ENCODE data around the gene ATRAID. TPM values are rescaled to one million over a fixed set of nuclear protein-coding genes. Genes with fewer than 3 reads are reported as not detected.

ATRAID gene
- total RNA-seq, 4 donors from 2014 or later = 107 to 210 (median 124) TPM

DNA sequence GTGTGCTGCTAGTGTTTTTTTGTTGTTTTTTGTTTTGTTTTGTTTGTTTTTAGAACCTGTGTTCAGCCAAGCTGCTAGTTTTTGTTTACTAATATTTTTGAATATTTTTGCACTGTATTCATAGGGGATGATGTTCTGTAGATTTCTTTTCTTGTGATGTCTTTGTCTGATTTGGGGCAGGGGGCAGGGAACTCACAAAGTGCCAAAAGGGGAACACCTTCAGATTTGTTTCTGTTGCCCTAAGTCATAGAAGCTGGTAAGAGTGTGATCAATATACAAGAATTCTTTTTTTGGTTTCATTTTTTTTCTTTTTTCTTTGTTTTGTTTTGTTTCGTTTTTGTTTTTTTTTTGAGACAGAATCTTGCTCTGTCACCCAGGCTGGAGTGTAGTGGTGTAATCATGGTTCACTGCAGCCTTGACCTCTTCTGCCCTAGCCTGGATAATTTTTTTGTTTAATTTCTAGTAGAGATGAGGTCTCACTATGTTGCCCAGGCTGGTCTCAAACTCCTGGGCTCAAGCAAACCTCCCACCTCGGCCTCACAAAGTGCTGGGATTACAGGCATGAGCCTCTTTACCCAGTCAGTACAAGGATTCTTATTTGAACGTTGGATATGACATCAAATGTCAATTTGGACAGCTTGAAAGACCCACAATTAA lies 32.4 kb upstream of the ATRAID start:
- H3K27ac ChIP-seq = peak overlapping the region in 1 of 4 donors; percentile 22
- 54 to 55% methylated on average over 3 of the region's 3 CpGs for WGBS, 2 donors
- H3K36me3 ChIP-seq = no peaks in the 10 kb centered on the region
- TF ChIP-seq EP300 (IDR thresholded peaks at IDR 0.05) (no peak), POLR2A (IDR thresholded peaks at IDR 0.05) (no peak)
- TF ChIP-seq, protein P1, sequence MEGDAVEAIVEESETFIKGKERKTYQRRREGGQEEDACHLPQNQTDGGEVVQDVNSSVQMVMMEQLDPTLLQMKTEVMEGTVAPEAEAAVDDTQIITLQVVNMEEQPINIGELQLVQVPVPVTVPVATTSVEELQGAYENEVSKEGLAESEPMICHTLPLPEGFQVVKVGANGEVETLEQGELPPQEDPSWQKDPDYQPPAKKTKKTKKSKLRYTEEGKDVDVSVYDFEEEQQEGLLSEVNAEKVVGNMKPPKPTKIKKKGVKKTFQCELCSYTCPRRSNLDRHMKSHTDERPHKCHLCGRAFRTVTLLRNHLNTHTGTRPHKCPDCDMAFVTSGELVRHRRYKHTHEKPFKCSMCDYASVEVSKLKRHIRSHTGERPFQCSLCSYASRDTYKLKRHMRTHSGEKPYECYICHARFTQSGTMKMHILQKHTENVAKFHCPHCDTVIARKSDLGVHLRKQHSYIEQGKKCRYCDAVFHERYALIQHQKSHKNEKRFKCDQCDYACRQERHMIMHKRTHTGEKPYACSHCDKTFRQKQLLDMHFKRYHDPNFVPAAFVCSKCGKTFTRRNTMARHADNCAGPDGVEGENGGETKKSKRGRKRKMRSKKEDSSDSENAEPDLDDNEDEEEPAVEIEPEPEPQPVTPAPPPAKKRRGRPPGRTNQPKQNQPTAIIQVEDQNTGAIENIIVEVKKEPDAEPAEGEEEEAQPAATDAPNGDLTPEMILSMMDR (IDR thresholded peaks at IDR 0.05) = no peak
- H3K4me1 ChIP-seq = peaks cover 0 to 8% (median 0%) of the 10 kb centered on the region in 4 donors
- no peak overlapping the region for H3K4me3 ChIP-seq
- DNase-seq (ENCODE audit: low spot score in 2 of 2) = no peak
- H3K27me3 ChIP-seq = no peaks in the 10 kb centered on the region
- H3K9me3 ChIP-seq = no peaks in the 10 kb centered on the region

DNA sequence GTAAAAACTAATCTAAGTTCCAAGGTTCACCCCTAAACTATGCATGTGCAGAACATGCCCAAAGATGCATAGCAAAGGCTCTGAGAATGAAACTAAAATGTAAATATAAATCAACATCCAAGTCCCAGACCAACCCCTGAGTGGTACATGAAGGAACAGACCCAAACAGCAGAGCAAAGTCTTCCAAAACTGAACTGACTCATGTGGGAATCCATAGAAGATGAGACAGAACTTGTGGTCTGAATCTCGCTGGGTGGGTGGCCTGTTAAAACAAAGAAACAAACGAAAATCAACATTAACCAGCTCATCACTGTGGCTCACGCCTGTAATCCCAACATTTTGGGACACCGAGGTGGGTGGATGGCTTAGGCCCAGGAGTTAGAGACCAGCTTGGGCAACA lies 29.5 kb upstream of the ATRAID start:
- no peak for DNase-seq (ENCODE audit: low spot score in 2 of 2)
- Histone ChIP-seq H3K9me3 (no peaks in the 10 kb centered on the region), H3K4me3 (no peak overlapping the region), H3K27ac (no peak overlapping the region), H3K4me1 (peaks cover 0 to 19% (median 4%) of the 10 kb centered on the region in 4 donors), H3K36me3 (no peaks in the 10 kb centered on the region), H3K27me3 (no peaks in the 10 kb centered on the region)
- whole genome bisulfite sequencing, 2 donors = 52 to 64% methylated on average over 4 of the region's 4 CpGs
- TF ChIP-seq EP300 (IDR thresholded peaks at IDR 0.05) (no peak), POLR2A (IDR thresholded peaks at IDR 0.05) (no peak)
- TF ChIP-seq, protein P1 (IDR thresholded peaks at IDR 0.05) = no peak

DNA sequence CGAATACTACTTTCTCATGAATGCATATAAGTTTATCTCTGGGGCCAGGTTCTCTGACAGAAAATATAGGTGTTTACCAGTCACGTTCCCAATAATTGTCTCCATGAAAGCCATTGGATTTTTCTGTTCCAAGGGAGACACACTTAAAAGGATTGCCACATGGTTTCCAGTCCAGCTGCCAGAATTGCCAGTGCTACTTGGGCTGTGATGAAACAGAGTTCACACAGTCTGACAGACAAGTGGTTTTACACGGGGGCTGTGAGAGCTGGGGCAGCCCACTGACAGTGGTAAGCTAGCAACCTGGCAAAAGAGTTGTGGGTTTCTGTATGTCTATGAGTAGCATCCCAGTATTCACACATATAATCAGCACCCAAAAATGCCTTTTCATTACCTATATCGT lies 27.7 kb upstream of the ATRAID start:
- no peak overlapping the region for H3K4me3 ChIP-seq
- TF ChIP-seq, protein P1 (IDR thresholded peaks at IDR 0.05) = no peak
- TF ChIP-seq EP300 (IDR thresholded peaks at IDR 0.05) = peak in 1 of 2 donors; percentile 61
- no peaks in the 10 kb centered on the region for H3K27me3 ChIP-seq
- peak; percentile 26 to 60 for DNase-seq (ENCODE audit: low spot score in 2 of 2)
- H3K36me3 ChIP-seq = no peaks in the 10 kb centered on the region
- H3K27ac ChIP-seq = peak overlapping the region in 2 of 4 donors; percentile 81 to 86
- 76 to 80% methylated on average over 4 of the region's 4 CpGs for WGBS, 2 donors
- no peaks in the 10 kb centered on the region for H3K9me3 ChIP-seq
- peaks cover 0 to 19% (median 4%) of the 10 kb centered on the region in 4 donors for H3K4me1 ChIP-seq

DNA sequence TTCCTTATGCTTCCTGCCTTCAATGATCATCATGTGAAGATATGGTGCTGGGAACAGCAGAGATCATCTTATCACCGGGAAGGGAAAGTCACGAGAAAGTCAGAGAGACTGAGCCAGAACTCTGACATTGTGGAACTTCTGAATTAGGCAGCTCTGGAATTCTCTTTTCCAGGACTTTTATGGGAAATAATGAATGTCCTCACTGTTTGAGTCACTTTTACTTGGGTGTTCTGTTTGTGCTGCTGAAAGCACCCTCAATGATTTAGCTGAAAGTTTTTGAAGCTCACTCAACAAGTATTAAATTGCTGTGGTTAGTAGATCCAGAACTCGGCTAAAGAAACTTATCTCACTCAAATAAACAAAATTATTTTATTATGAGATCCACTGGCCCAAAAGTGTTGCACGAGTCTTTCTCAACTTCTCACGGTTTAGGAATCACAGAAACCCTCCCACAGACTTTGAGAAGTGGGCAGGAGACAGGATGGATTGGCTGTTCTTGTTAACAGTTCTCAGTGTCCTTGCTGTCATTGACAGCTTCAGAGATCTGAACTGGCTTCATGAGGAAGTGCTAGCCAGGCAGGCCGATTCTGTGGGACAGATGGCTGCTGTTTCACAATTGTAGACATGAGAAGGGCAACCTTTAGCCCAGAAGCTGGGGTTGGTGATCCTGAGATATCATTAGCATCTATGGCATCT lies 26.4 kb upstream of the ATRAID start:
- Histone ChIP-seq H3K27ac (peak overlapping the region; percentile 19 to 86 (median 59)), H3K4me1 (peaks cover 0 to 19% (median 4%) of the 10 kb centered on the region in 4 donors), H3K9me3 (no peaks in the 10 kb centered on the region), H3K4me3 (no peak overlapping the region), H3K36me3 (no peaks in the 10 kb centered on the region), H3K27me3 (no peaks in the 10 kb centered on the region)
- WGBS, 2 donors = 13 to 24% methylated on average over 6 of the region's 6 CpGs
- DNase-seq (ENCODE audit: low spot score in 2 of 2) = peak in 1 of 2 donors; percentile 41
- TF ChIP-seq EP300 (IDR thresholded peaks at IDR 0.05) = peak in 1 of 2 donors; percentile 76
- TF ChIP-seq POLR2A (IDR thresholded peaks at IDR 0.05) = no peak

DNA sequence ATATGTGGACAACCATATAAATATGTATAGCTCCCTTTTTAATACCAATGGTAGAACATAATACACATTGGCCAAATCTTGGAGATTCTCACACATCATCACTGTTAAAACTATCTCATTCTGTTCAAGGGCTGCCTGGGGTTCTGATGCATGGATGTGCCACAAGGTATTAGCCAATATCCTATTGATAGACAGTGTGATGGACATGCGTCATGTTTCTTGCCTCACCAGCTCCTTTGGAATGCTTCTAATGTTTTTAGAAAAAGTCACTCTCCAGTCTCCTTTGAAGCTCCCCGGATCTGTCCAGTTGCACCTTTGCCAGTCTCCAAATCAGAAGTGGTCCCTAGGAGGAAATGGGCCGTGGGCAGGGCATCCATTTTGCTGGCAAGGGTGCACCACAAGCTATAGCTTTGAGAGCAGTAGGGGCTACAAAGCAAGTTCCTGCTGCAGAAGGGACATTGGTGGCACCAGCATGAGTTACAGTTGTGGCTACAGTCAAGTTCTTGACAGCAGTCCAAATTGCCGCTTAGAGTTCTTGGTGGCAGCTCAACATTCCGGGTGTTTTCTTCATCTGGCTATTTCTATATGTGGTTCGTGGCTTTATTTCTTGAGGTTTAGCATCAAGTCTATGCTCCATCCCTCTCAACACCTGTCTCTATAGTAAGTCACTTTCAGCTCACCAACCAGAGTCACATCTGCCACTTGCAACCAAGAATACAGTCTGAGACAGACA lies 25.1 kb upstream of the ATRAID start:
- no peak for TF ChIP-seq EP300 (IDR thresholded peaks at IDR 0.05)
- TF ChIP-seq, protein P1 (IDR thresholded peaks at IDR 0.05) = no peak
- TF ChIP-seq POLR2A (IDR thresholded peaks at IDR 0.05) = no peak
- DNase-seq (ENCODE audit: low spot score in 2 of 2) = no peak
- Histone ChIP-seq H3K27ac (peak overlapping the region in 2 of 4 donors; percentile 81 to 86), H3K4me1 (peaks cover 0 to 19% (median 4%) of the 10 kb centered on the region in 4 donors), H3K27me3 (no peaks in the 10 kb centered on the region), H3K9me3 (no peaks in the 10 kb centered on the region), H3K36me3 (no peaks in the 10 kb centered on the region), H3K4me3 (no peak overlapping the region)
- WGBS, 2 donors = 70 to 73% methylated on average over 6 of the region's 6 CpGs
